Measurements from ENCODE around the gene ADAMTSL1.

The ADAMTSL1 gene

GRCh38 chr9:18743421-18743820 lies 269.5 kb downstream of the ADAMTSL1 start:
- no peak for TF ChIP-seq ZNF449 (tag by site-specific recombination; IDR thresholded peaks at IDR 0.05)
- POLR2A ChIA-PET, result no interaction called here
- Histone ChIP-seq H3K9me3 (ENCODE audit: control insufficient read depth, insufficient read depth, low read depth, low read length) (no peaks in the 10 kb centered on the region), H3K36me3 (ENCODE audit: control insufficient read depth in 2 of 2, insufficient read depth in 1 of 2, low read length in 2 of 2) (no peaks in the 10 kb centered on the region), H3K27ac (ENCODE audit: extremely low read depth, low read depth, low read length) (no peak overlapping the region), H3K4me1 (ENCODE audit: control insufficient read depth, insufficient read depth, low read length) (no peaks in the 10 kb centered on the region), H3K4me3 (ENCODE audit: low read depth, low read length) (no peak overlapping the region)
- CTCF ChIA-PET, result interaction anchor here (0.5 to 0.8 kb wide), 3 partner anchors 16 to 1050 kb away, joined by 3 read pairs; no protein-coding TSS in a partner anchor

GRCh38 chr9:18743971-18744370 lies 270.0 kb downstream of the ADAMTSL1 start:
- H3K9me3 ChIP-seq (ENCODE audit: control insufficient read depth, insufficient read depth, low read depth, low read length), result no peaks in the 10 kb centered on the region
- no peak overlapping the region for H3K4me3 ChIP-seq (ENCODE audit: low read depth, low read length)
- ChIA-PET POLR2A (no interaction called here), CTCF (no interaction called here)
- H3K36me3 ChIP-seq (ENCODE audit: control insufficient read depth in 2 of 2, insufficient read depth in 1 of 2, low read length in 2 of 2), result no peaks in the 10 kb centered on the region
- H3K4me1 ChIP-seq (ENCODE audit: control insufficient read depth, insufficient read depth, low read length), result no peaks in the 10 kb centered on the region
- no peak overlapping the region for H3K27ac ChIP-seq (ENCODE audit: extremely low read depth, low read depth, low read length)
- no peak for TF ChIP-seq SP7 (tag by site-specific recombination; IDR thresholded peaks at IDR 0.05)
- no peak for TF ChIP-seq ZNF707 (tag by site-specific recombination; IDR thresholded peaks at IDR 0.05)
- TF ChIP-seq BCL11A (tag by site-specific recombination; IDR thresholded peaks at IDR 0.05; ENCODE audit: low read depth), result no peak
- no peak for TF ChIP-seq ZNF202 (tag by site-specific recombination; IDR thresholded peaks at IDR 0.05; ENCODE audit: borderline replicate concordance)
- TF ChIP-seq ZNF555 (tag by site-specific recombination; conservative IDR thresholded peaks at IDR 0.05), result no peak
- no peak for TF ChIP-seq PRDM10 (tag by site-specific recombination; IDR thresholded peaks at IDR 0.05)
- TF ChIP-seq KLF1 (tag by site-specific recombination; IDR thresholded peaks at IDR 0.05), result no peak
- no peak for TF ChIP-seq ZNF629 (tag by site-specific recombination; IDR thresholded peaks at IDR 0.05)
- TF ChIP-seq ZNF341 (tag by site-specific recombination; IDR thresholded peaks at IDR 0.05; ENCODE audit: low read depth), result no peak
- TF ChIP-seq PATZ1 (tag by site-specific recombination; IDR thresholded peaks at IDR 0.05), result no peak
- TF ChIP-seq ZBTB17 (tag by site-specific recombination; IDR thresholded peaks at IDR 0.05), result no peak
- no peak for TF ChIP-seq ZBTB21 (tag by site-specific recombination; IDR thresholded peaks at IDR 0.05)
- no peak for TF ChIP-seq ZNF10 (tag by site-specific recombination; IDR thresholded peaks at IDR 0.05)
- TF ChIP-seq ZNF571 (tag by site-specific recombination; IDR thresholded peaks at IDR 0.05), result no peak
- no peak for TF ChIP-seq ZNF19 (tag by site-specific recombination; IDR thresholded peaks at IDR 0.05; ENCODE audit: low read depth)
- TF ChIP-seq ZNF16 (tag by site-specific recombination; IDR thresholded peaks at IDR 0.05; ENCODE audit: low read depth), result no peak
